Measurements from ENCODE around the gene INPP4A. TPM values are rescaled to one million over a fixed set of nuclear protein-coding genes. Genes with fewer than 3 reads are reported as not detected.

The INPP4A gene
- total and polyA plus RNA-seq, 7 experiments from 2014 or later = 51.4 to 165 (median 145) TPM

GRCh38 chr2:98465456-98466226, 21.0 kb downstream of the INPP4A start:
- intact Hi-C loops (cut with micrococcal nuclease) = loop anchor here (1.0 to 10.0 kb wide), 11 partner anchors 9 to 751 kb away; partner anchors contain the start of genes MGAT4A (in 2 of the 2), INPP4A (in 1 of the 2) and ZAP70 (in 1 of the 2)
- Histone ChIP-seq H3K27me3 (ENCODE audit: control insufficient read depth in 2 of 2, insufficient read depth in 2 of 2, low read length in 2 of 2) (no peaks in the 10 kb centered on the region), H3K27ac (ENCODE audit: low read depth, low read length) (peak overlapping the region; percentile 85), H3K4me3 (ENCODE audit: low read length) (peak overlapping the region; percentile 61), H3K9me3 (ENCODE audit: control insufficient read depth in 2 of 3, low read length in 3 of 3) (no peaks in the 10 kb centered on the region), H3K4me1 (ENCODE audit: control insufficient read depth in 2 of 2, insufficient read depth in 2 of 2, low read length in 2 of 2) (peaks cover 85 to 87% of the 10 kb centered on the region in 2 donors), H3K36me3 (ENCODE audit: control insufficient read depth in 2 of 3, insufficient read depth in 3 of 3, low read length in 3 of 3) (peaks cover 0 to 6% (median 0%) of the 10 kb centered on the region in 3 experiments)
- ATAC-seq (peak; percentile 74), DNase-seq (peak; percentile 53 to 92 (median 85))
- peak overlapping the region; percentile 93 to 99 (median 96) for H3K27ac Mint-ChIP-seq
- H3K4me3 Mint-ChIP-seq = peak overlapping the region; percentile 78 to 98 (median 87)
- ChIA-PET CTCF (interaction anchor here (0.7 to 4.9 kb wide), 11 partner anchors 10 to 620 kb away, joined by 3 to 28 read pairs (median 4); no protein-coding TSS in a partner anchor), POLR2A (interaction anchor here (1.0 to 8.7 kb wide), 9 partner anchors 12 to 471 kb away, joined by 3 to 140 read pairs (median 24); partner anchors contain the start of gene INPP4A)
- peaks cover 0 to 5% (median 0%) of the 10 kb centered on the region in 11 donors for H3K9me3 Mint-ChIP-seq
- no peaks in the 10 kb centered on the region for H3K27me3 Mint-ChIP-seq
- H3K4me1 Mint-ChIP-seq = peaks cover 70 to 95% (median 88%) of the 10 kb centered on the region in 7 donors
- peaks cover 0 to 52% (median 7%) of the 10 kb centered on the region in 5 donors for H3K36me3 Mint-ChIP-seq

DNA sequence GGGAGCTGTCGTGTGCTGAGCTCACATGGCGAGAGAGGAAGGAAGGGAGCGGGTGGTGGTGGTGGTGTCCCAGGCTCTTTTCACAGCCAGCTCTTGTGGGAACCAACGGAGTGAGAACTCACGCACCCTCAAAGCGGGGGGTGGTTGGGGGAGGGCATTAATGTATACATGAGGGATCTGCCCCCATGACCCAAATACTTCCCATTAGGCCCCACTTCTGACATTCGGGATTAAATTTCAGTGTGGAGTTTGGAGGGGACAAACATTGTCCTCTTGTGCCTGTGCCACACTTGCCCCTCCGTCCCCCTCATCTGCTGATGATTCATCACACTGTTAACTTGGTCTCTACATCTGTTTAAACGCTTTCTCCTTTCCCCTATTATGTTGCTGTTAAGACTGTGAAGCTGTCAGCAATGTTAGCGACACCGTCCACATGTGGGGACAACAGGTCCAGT, 22.5 kb downstream of the INPP4A start:
- H3K27me3 ChIP-seq (ENCODE audit: control insufficient read depth in 2 of 2, insufficient read depth in 2 of 2, low read length in 2 of 2) = no peaks in the 10 kb centered on the region
- peak overlapping the region; percentile 85 for H3K27ac ChIP-seq (ENCODE audit: low read depth, low read length)
- H3K36me3 Mint-ChIP-seq = peaks cover 0 to 51% (median 7%) of the 10 kb centered on the region in 5 donors
- ATAC-seq (no peak), DNase-seq (peak in 1 of 9 donors; percentile 7)
- H3K9me3 ChIP-seq (ENCODE audit: control insufficient read depth in 2 of 3, low read length in 3 of 3) = no peaks in the 10 kb centered on the region
- H3K9me3 Mint-ChIP-seq = peaks cover 0 to 5% (median 0%) of the 10 kb centered on the region in 11 donors
- POLR2A ChIA-PET = interaction anchor here (0.6 to 8.7 kb wide), 9 partner anchors 9 to 286 kb away, joined by 3 to 140 read pairs (median 4); partner anchors contain the start of gene INPP4A
- H3K4me1 Mint-ChIP-seq = peaks cover 71 to 95% (median 87%) of the 10 kb centered on the region in 7 donors
- intact Hi-C loops (cut with micrococcal nuclease) = loop anchor here (1.0 to 10.0 kb wide), 3 partner anchors 12 to 752 kb away; partner anchors contain the start of genes MGAT4A (in 2 of the 2) and ZAP70 (in 1 of the 2)
- peak overlapping the region; percentile 93 to 99 (median 96) for H3K27ac Mint-ChIP-seq
- H3K4me1 ChIP-seq (ENCODE audit: control insufficient read depth in 2 of 2, insufficient read depth in 2 of 2, low read length in 2 of 2) = peaks cover 85 to 88% of the 10 kb centered on the region in 2 donors
- no peaks in the 10 kb centered on the region for H3K27me3 Mint-ChIP-seq
- H3K4me3 Mint-ChIP-seq = peak overlapping the region; percentile 78 to 98 (median 87)
- peak overlapping the region; percentile 61 for H3K4me3 ChIP-seq (ENCODE audit: low read length)
- H3K36me3 ChIP-seq (ENCODE audit: control insufficient read depth in 2 of 3, insufficient read depth in 3 of 3, low read length in 3 of 3) = peaks cover 0 to 6% (median 0%) of the 10 kb centered on the region in 3 experiments
- CTCF ChIA-PET = interaction anchor here (1.1 to 4.9 kb wide), 3 partner anchors 11 to 55 kb away, joined by 3 to 26 read pairs (median 3); no protein-coding TSS in a partner anchor

GRCh38 chr2:98467652-98468051, 23.0 kb downstream of the INPP4A start:
- ATAC-seq (no peak), DNase-seq (no peak)
- intact Hi-C loops (cut with micrococcal nuclease) = loop anchor here (1.0 to 10.0 kb wide), 3 partner anchors 12 to 753 kb away; partner anchors contain the start of genes MGAT4A (in 2 of the 2) and ZAP70 (in 1 of the 2)
- Histone ChIP-seq H3K27me3 (ENCODE audit: control insufficient read depth in 2 of 2, insufficient read depth in 2 of 2, low read length in 2 of 2) (no peaks in the 10 kb centered on the region), H3K9me3 (ENCODE audit: control insufficient read depth in 2 of 3, low read length in 3 of 3) (no peaks in the 10 kb centered on the region), H3K4me3 (ENCODE audit: low read length) (peak overlapping the region; percentile 61), H3K27ac (ENCODE audit: low read depth, low read length) (peak overlapping the region; percentile 85), H3K36me3 (ENCODE audit: control insufficient read depth in 2 of 3, insufficient read depth in 3 of 3, low read length in 3 of 3) (peaks cover 0 to 6% (median 0%) of the 10 kb centered on the region in 3 experiments), H3K4me1 (ENCODE audit: control insufficient read depth in 2 of 2, insufficient read depth in 2 of 2, low read length in 2 of 2) (peaks cover 91 to 93% of the 10 kb centered on the region in 2 donors)
- Mint-ChIP-seq H3K4me1 (peaks cover 76 to 100% (median 92%) of the 10 kb centered on the region in 7 donors), H3K9me3 (peaks cover 0 to 5% (median 0%) of the 10 kb centered on the region in 11 donors), H3K36me3 (peaks cover 0 to 57% (median 7%) of the 10 kb centered on the region in 5 donors), H3K4me3 (peak overlapping the region; percentile 78 to 98 (median 87)), H3K27ac (peak overlapping the region; percentile 93 to 99 (median 96)), H3K27me3 (no peaks in the 10 kb centered on the region)
- POLR2A ChIA-PET = interaction anchor here (1.1 to 8.7 kb wide), 4 partner anchors 11 to 37 kb away, joined by 3 to 140 read pairs (median 66); no protein-coding TSS in a partner anchor
- CTCF ChIA-PET = interaction anchor here (1.1 to 4.9 kb wide), 2 partner anchors 19 to 55 kb away, joined by 3 to 26 read pairs; no protein-coding TSS in a partner anchor

DNA sequence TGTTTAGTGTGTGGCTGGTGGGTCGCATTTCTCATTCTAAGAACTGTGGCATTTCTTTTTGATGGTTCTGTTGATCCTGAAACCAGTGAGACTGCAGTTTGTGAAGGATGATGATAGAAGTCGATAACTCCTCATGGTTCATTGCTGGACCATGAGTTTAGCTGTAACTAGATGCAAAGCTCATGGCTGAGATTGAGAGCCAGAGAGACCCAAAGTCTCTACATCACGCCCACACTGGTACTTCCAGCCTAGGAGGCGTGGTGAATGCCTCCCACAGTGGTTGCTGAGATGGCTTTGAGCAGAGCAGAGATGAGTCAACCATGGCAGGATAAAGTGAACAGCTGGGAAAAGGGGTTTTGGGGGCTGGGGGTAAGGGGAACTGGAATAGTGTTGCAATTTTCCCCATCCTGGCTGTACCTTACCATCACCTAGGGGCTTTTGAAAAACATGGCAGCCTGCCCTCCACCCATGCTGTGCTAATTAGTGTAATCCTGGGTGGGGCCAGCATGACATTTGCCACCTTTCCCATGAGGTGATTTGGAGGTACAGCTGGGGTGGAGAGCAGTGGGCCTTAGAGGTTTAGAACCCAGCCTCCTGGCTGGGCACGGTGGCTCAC, 24.1 kb downstream of the INPP4A start:
- Histone ChIP-seq H3K27me3 (ENCODE audit: control insufficient read depth in 2 of 2, insufficient read depth in 2 of 2, low read length in 2 of 2) (no peaks in the 10 kb centered on the region), H3K27ac (ENCODE audit: low read depth, low read length) (peak overlapping the region; percentile 34), H3K36me3 (ENCODE audit: control insufficient read depth in 2 of 3, insufficient read depth in 3 of 3, low read length in 3 of 3) (peaks cover 0 to 6% (median 0%) of the 10 kb centered on the region in 3 experiments), H3K4me3 (ENCODE audit: low read length) (peak overlapping the region; percentile 12), H3K4me1 (ENCODE audit: control insufficient read depth in 2 of 2, insufficient read depth in 2 of 2, low read length in 2 of 2) (peaks cover 92 to 94% of the 10 kb centered on the region in 2 donors), H3K9me3 (ENCODE audit: control insufficient read depth in 2 of 3, low read length in 3 of 3) (no peaks in the 10 kb centered on the region)
- peaks cover 0 to 5% (median 0%) of the 10 kb centered on the region in 11 donors for H3K9me3 Mint-ChIP-seq
- ATAC-seq = no peak
- peak in 1 of 9 donors; percentile 66 for DNase-seq
- H3K4me1 Mint-ChIP-seq = peaks cover 75 to 100% (median 94%) of the 10 kb centered on the region in 7 donors
- CTCF ChIA-PET = interaction anchor here (0.9 to 1.9 kb wide), 3 partner anchors 12 to 20 kb away, joined by 3 to 5 read pairs (median 3); no protein-coding TSS in a partner anchor
- peak overlapping the region; percentile 48 to 82 (median 64) for H3K4me3 Mint-ChIP-seq
- intact Hi-C loops (cut with micrococcal nuclease) = loop anchor here (10.0 kb wide), 2 partner anchors 266 to 754 kb away; partner anchors contain the start of genes MGAT4A (in 2 of the 2) and ZAP70 (in 1 of the 2)
- H3K27ac Mint-ChIP-seq = peak overlapping the region; percentile 87 to 98 (median 93)
- H3K27me3 Mint-ChIP-seq = no peaks in the 10 kb centered on the region
- peaks cover 0 to 56% (median 7%) of the 10 kb centered on the region in 5 donors for H3K36me3 Mint-ChIP-seq
- POLR2A ChIA-PET = interaction anchor here (0.6 to 8.7 kb wide), 3 partner anchors 11 to 15 kb away, joined by 3 to 140 read pairs (median 14); no protein-coding TSS in a partner anchor

- ATAC-seq = no peak
- peak in 1 of 9 donors; percentile 3 for DNase-seq
- H3K4me3 ChIP-seq (ENCODE audit: low read length) = no peak overlapping the region
- Mint-ChIP-seq H3K4me3 (peak overlapping the region; percentile 33 to 82 (median 58)), H3K9me3 (peaks cover 0 to 5% (median 0%) of the 10 kb centered on the region in 11 donors), H3K27me3 (no peaks in the 10 kb centered on the region), H3K4me1 (peaks cover 75 to 100% (median 93%) of the 10 kb centered on the region in 7 donors), H3K27ac (peak overlapping the region; percentile 75 to 93 (median 88)), H3K36me3 (peaks cover 0 to 50% (median 7%) of the 10 kb centered on the region in 5 donors)
- intact Hi-C loops (cut with micrococcal nuclease) = loop anchor here (5.0 to 10.0 kb wide), 3 partner anchors 37 to 755 kb away; partner anchors contain the start of genes MGAT4A (in 2 of the 2) and ZAP70 (in 1 of the 2)
- H3K27ac ChIP-seq (ENCODE audit: low read depth, low read length) = peak overlapping the region; percentile 26
- peaks cover 92 to 94% of the 10 kb centered on the region in 2 donors for H3K4me1 ChIP-seq (ENCODE audit: control insufficient read depth in 2 of 2, insufficient read depth in 2 of 2, low read length in 2 of 2)
- no peaks in the 10 kb centered on the region for H3K27me3 ChIP-seq (ENCODE audit: control insufficient read depth in 2 of 2, insufficient read depth in 2 of 2, low read length in 2 of 2)
- POLR2A ChIA-PET = interaction anchor here (3.1 to 3.6 kb wide), 2 partner anchors 10 to 15 kb away, joined by 9 to 14 read pairs; no protein-coding TSS in a partner anchor
- no peaks in the 10 kb centered on the region for H3K9me3 ChIP-seq (ENCODE audit: control insufficient read depth in 2 of 3, low read length in 3 of 3)
- CTCF ChIA-PET = interaction anchor here (1.6 to 1.9 kb wide), 2 partner anchors 18 to 57 kb away, joined by 3 to 5 read pairs; no protein-coding TSS in a partner anchor
- peaks cover 0 to 6% (median 0%) of the 10 kb centered on the region in 3 experiments for H3K36me3 ChIP-seq (ENCODE audit: control insufficient read depth in 2 of 3, insufficient read depth in 3 of 3, low read length in 3 of 3)
Observed at GRCh38 chr2:98469862-98470544, 25.3 kb downstream of the INPP4A start.

Data from naive thymus-derived CD4-positive, alpha-beta T cell (primary cell).